ENCODE results near the gene C14orf119. TPM values are rescaled to one million over a fixed set of nuclear protein-coding genes. Genes with fewer than 3 reads are reported as not detected.

C14orf119 gene
- total and polyA plus RNA-seq, 9 of the 15 experiments (the other 6 are each of a cell fraction or from before 2014, with no cell fraction given) = 36.7 to 251 (median 51.8) TPM

DNA sequence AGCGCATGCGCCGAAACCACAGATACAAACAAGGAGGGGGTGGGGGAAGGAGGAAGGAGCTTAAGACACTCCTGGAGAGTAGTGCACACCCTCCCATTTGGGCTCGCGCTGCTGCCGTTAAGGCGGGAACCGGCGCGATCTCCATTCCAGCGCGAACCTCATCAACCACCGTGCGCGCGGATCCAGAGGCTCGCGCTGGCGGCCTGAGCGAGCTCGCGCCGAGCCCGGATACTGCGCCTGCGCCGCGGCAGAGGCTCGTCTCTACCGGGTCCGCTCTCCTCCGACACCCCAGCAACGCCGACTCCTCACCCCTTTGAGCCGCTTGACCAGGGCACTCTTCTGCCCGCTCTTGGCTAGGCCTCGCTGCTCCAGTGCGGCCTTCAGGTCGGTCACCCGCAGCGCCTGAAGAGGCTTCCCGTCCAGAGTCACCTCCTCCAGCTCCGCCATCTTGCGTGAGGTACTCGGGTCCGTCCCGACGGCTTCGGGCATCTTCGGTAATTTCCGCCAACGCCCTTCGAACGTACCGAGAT lies 574 bp upstream of the C14orf119 start, which contains the start of gene ACIN1 (continued):
- TF ChIP-seq, protein P1, sequence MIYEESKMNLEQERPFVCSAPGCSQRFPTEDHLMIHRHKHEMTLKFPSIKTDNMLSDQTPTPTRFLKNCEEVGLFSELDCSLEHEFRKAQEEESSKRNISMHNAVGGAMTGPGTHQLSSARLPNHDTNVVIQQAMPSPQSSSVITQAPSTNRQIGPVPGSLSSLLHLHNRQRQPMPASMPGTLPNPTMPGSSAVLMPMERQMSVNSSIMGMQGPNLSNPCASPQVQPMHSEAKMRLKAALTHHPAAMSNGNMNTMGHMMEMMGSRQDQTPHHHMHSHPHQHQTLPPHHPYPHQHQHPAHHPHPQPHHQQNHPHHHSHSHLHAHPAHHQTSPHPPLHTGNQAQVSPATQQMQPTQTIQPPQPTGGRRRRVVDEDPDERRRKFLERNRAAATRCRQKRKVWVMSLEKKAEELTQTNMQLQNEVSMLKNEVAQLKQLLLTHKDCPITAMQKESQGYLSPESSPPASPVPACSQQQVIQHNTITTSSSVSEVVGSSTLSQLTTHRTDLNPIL (CRISPR knock-in tag; IDR thresholded peaks at IDR 0.05) = no peak
- TF ChIP-seq, protein P2, sequence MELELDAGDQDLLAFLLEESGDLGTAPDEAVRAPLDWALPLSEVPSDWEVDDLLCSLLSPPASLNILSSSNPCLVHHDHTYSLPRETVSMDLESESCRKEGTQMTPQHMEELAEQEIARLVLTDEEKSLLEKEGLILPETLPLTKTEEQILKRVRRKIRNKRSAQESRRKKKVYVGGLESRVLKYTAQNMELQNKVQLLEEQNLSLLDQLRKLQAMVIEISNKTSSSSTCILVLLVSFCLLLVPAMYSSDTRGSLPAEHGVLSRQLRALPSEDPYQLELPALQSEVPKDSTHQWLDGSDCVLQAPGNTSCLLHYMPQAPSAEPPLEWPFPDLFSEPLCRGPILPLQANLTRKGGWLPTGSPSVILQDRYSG (tag; conservative IDR thresholded peaks at IDR 0.05; ENCODE audit: low read depth) = no peak
- TF ChIP-seq ZFX (CRISPR knock-in tag; IDR thresholded peaks at IDR 0.05) (peak; percentile 85), ZSCAN29 (IDR thresholded peaks at IDR 0.05) (no peak), ASH1L (IDR thresholded peaks at IDR 0.05; ENCODE audit: borderline replicate concordance, low read depth, partially characterized antibody) (no peak), ZNF133 (CRISPR knock-in tag; IDR thresholded peaks at IDR 0.05) (0 out of 2 replicates have a peak, but pooled peaks have one; percentile 41), NUFIP1 (IDR thresholded peaks at IDR 0.05; ENCODE audit: partially characterized antibody) (no peak), TOE1 (IDR thresholded peaks at IDR 0.05; ENCODE audit: borderline replicate concordance) (no peak; the same call in 1 of the 2 replicates), TOE1 (CRISPR knock-in tag; IDR thresholded peaks at IDR 0.05; ENCODE audit: borderline replicate concordance, low read depth) (0 out of 2 replicates have a peak, but pooled peaks have one; percentile 45), ZNF830 (CRISPR knock-in tag; IDR thresholded peaks at IDR 0.05) (no peak), ZKSCAN1 (IDR thresholded peaks at IDR 0.05; ENCODE audit: low read depth, low read length) (0 out of 2 replicates have a peak, but pooled peaks have one; percentile 17), HOXB6 (CRISPR knock-in tag; IDR thresholded peaks at IDR 0.05; ENCODE audit: borderline replicate concordance) (no peak; the same call in 1 of the 2 replicates), MAFK (IDR thresholded peaks at IDR 0.05; ENCODE audit: low read length) (no peak), HDAC3 (IDR thresholded peaks at IDR 0.05; ENCODE audit: borderline replicate concordance, partially characterized antibody) (no peak), GTF2A2 (tag; IDR thresholded peaks at IDR 0.05) (no peak), C11orf30 (IDR thresholded peaks at IDR 0.05; ENCODE audit: low read depth) (peak; percentile 44; the same call in 1 of the 2 replicates), ZBTB1 (CRISPR knock-in tag; IDR thresholded peaks at IDR 0.05; ENCODE audit: borderline replicate concordance, low read depth) (0 out of 2 replicates have a peak, but pooled peaks have one; percentile 27), SETDB1 (IDR thresholded peaks at IDR 0.05; ENCODE audit: low read length) (peak; percentile 39), TCF3 (CRISPR knock-in tag; IDR thresholded peaks at IDR 0.05) (0 out of 2 replicates have a peak, but pooled peaks have one; percentile 37), ZNF699 (CRISPR knock-in tag; IDR thresholded peaks at IDR 0.05; ENCODE audit: insufficient replicate concordance) (no peak), LCOR (CRISPR knock-in tag; IDR thresholded peaks at IDR 0.05) (peak; percentile 91), MBD2 (IDR thresholded peaks at IDR 0.05; ENCODE audit: borderline replicate concordance, low read depth) (peak; percentile 85; the same call in 1 of the 2 replicates), ZNF717 (CRISPR knock-in tag; IDR thresholded peaks at IDR 0.05) (no peak), SPI1 (IDR thresholded peaks at IDR 0.05; ENCODE audit: borderline replicate concordance, low read depth, low read length) (0 out of 2 replicates have a peak, but pooled peaks have one; percentile 15)
- TF ChIP-seq, protein P3, sequence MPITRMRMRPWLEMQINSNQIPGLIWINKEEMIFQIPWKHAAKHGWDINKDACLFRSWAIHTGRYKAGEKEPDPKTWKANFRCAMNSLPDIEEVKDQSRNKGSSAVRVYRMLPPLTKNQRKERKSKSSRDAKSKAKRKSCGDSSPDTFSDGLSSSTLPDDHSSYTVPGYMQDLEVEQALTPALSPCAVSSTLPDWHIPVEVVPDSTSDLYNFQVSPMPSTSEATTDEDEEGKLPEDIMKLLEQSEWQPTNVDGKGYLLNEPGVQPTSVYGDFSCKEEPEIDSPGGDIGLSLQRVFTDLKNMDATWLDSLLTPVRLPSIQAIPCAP (CRISPR knock-in tag; IDR thresholded peaks at IDR 0.05; ENCODE audit: borderline replicate concordance) = 0 out of 2 replicates have a peak, but pooled peaks have one; percentile 19
- TF ChIP-seq, protein P4, sequence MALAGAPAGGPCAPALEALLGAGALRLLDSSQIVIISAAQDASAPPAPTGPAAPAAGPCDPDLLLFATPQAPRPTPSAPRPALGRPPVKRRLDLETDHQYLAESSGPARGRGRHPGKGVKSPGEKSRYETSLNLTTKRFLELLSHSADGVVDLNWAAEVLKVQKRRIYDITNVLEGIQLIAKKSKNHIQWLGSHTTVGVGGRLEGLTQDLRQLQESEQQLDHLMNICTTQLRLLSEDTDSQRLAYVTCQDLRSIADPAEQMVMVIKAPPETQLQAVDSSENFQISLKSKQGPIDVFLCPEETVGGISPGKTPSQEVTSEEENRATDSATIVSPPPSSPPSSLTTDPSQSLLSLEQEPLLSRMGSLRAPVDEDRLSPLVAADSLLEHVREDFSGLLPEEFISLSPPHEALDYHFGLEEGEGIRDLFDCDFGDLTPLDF (CRISPR knock-in tag; IDR thresholded peaks at IDR 0.05) = peak; percentile 80; the same call in 1 of the 2 replicates

Data from K562 (cell line).